GM15510 (cell line): ENCODE results near the gene TBC1D14.

ENCODE experiments used
- POLR2A ChIP-seq: IDR thresholded peaks from 3 replicates; pipeline ENCODE4 v1.6.1; 2011; ENCODE audit warnings: borderline replicate concordance; ENCODE audit not compliant: insufficient read length; ENCODE audit errors: extremely low read depth

Gene TBC1D14

DNA sequence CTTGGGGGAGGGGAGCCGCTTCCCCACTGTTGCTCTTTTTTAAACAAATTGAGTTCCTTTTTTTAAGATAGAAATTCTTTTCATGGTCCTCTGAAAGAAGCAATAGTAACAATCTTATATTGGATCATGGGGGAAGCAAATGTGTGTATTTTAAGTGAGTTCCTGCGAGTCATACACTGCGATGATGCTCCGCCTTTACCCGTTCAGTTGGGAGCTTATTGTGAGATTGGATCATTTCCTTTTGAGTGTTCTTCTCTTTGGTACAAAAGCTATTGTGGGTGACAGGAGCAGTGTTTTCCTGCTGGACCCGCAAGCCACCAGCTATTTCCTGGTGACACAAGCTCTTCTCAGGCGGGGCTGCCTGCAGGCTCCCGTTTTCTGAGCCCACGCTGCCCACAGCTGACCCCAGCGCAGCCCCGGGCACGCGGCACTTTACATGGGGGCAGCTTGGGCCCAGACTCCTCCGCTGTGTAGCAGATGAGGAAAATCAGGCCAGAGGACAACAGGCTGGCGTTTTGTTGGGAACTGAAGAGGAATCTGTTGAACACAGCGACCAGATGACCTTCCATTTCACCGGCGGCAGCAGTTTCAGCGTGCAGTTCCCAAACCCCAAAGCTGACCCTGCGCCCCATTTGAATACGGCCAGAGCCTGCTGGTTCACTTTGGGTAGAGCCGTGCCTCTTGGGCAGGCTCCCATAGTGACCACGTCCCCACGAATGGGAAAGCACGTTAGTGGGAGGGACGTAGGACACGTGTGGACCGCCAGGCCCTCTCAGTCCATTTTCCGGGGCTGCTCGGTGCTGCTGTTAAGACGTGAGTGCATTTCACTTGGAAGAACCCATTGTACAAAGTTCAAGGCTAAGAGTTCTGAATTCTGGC, 145.7 kb downstream of the TBC1D14 start:
- TF ChIP-seq POLR2A: no peak

DNA sequence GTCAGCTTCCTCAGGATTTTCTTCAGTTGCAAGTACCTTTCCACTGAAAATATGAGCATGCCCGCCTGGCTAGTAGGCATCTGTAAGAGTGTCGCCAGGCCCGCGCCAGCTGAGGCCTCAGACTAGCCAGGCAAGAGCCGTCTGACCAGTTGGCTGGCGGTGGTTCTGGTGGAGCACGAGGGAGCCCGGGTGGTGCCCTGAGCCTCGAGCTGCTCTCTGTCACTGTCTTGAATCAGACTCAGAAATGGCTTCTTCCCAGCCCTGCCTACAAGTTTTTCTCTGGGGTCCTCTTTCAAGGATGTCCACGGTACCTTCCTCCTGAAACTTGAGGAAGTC, 146.3 kb downstream of the TBC1D14 start:
- no peak for TF ChIP-seq POLR2A

DNA sequence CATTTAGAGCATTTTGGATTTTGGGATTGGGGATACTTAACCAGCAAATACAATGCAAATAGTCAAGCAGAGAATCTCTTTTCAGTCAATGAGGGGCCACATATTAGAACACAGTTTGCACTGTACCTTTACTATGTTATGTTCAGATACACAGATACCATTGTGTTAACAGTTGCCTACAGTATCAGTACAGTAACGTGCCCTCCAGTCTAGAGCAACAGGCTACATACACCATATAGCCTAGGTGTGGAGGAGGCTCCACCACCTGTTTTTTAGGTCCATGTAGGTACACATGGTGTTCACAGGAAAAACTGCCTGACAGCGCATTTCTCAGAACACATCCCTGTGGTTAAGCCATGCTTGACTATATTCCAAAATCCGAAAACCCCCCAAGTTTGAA, 149.2 kb downstream of the TBC1D14 start:
- TF ChIP-seq POLR2A: no peak

DNA sequence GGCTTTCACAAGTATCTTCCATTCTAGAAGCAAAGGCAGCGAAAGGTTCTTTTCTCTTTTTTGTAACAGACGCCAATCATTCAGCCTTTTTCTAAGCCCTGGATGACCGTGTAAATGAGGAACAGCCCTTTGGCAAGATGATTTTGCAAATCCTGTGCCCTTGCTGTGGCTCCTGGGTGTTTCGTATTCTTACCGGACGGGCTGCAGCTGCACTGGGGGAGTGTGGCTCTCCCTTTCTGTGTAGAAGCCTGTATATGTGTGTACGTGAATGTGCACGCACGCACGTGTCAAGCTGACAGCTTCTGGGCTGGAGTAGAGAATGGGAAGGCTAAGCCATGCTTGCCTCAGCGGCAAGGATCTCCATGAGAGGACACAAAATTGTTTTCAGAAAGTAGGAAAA, 150.0 kb downstream of the TBC1D14 start:
- no peak for TF ChIP-seq POLR2A

DNA sequence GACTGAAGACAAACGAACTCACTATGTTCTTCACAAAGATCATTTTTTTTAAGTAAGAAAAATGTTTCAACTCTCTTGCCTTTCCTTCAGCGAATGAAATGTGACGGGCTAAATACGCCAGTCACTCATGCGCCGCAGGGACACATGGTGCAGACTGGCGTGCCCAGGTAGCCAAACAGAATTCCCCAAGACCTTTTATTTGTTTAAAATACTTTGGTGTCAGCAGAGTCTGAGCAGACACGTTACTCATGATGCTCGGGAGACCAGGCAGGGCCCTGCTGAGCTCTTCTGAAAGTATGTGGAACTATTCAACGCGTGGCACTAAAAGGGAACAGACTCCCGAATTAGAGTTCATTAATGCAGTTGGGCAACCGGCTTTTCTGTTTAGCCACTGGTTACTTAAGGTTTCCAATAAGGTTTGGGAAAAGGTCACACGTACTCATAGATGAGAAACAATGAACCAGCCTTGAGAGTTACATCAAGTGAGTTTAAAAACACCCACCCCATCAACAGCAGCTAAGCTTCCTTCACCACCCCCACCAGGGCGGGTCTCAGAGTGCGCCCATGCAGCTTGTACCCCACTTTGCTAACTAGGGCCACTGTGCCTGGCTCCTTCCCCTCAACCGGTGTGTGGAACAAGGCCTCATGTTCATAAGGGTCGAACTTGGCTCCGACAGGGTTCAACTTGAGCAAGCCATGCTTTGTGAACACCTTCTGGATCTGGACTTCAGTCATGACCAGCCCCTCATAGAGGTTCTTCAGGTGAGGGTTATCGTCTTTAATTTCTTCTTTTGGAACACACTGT, 150.9 kb downstream of the TBC1D14 start:
- TF ChIP-seq POLR2A: no peak

DNA sequence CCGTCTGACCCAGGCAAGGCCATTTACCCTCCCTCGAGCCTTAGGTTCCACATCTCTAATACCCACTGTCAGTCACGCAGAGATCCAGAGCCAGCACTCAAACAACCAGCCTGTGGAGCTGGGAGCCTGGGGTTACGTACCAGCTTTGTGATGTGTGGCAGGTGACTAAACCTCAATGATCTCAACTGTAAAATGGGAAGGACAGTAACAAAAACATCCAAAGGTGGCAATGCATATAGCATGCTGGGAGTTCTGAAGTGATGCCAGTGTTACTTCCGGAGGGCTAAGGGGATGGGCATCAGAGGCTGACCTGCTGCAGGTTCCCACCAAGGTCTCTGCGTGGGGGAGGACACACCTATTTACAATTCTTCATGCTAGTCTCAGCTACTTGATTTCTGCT, 152.2 kb downstream of the TBC1D14 start:
- TF ChIP-seq POLR2A: no peak

DNA sequence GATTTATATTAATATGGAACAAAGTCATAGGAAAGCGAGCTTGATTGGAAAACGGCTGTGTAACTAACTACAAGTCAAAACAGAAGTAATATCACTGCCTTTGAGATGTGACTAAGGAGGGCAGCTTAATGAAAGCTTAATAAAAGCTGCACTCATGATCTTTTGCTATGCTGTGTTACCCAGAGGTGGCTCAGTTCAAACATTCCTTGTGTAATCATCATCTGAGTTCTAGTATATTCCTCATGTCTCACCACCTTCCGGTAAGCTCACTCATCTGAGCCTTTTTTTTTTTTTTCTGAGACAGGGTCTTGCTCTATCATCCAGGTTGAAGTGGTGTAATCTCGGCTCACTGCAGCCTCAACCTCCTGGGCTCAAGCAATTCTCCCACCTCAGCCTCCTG, 153.2 kb downstream of the TBC1D14 start:
- no peak for TF ChIP-seq POLR2A

DNA sequence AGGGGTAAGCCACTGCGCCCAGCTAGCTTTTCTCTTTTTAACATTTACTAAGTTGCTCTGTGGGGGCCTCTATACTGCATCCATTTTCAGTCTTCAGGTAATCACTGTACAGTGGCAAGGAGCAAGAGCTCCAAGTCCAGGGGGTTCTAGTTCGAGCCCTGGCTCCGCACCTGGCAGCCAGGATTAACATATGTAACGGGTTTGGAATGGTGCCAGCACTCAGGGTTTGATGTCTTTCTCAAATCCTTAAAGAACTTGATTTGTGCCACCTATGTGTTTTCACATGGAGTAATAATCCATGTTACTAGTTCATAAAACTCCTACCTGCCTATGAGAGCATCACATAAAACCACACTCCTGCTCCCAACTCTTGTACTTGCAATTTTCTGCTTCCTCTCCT, 153.7 kb downstream of the TBC1D14 start:
- no peak for TF ChIP-seq POLR2A

DNA sequence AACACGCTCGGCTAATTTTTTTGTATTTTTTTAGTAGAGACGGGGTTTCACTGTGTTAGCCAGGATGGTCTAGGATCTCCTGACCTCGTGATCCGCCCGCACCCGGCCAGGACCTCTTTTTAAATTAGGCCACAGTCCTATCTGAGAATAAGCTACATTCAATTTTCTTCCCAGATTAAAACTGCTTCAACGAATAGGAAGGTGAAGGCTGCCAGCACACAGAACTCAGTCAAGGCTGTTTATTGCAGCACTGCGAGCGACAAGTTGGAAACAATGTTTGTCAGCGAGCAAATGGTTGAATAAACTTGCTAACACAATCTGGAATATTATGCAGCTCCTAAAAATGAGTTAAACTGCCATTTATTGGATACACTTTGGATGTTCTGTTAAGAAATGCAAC, 156.4 kb downstream of the TBC1D14 start:
- no peak for TF ChIP-seq POLR2A

DNA sequence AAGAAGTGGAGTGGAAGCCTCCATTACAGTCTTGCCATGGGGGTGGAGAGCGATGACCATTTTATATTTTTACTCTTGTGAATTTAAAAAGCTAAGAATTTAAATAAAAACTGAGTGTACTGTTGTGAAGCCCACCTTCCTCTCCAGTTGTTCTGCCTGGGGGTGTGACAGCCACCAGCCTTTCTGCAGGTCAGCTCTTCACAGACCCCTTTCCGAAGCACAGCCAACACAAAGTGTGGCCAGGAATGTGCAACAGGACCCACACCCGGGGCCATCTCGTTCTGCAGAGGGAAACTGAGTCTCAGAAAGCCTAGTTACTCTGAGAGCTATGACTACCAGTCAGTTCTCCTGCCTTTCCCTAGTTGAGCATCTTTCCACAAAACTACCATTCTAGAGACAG, 156.9 kb downstream of the TBC1D14 start:
- no peak for TF ChIP-seq POLR2A

DNA sequence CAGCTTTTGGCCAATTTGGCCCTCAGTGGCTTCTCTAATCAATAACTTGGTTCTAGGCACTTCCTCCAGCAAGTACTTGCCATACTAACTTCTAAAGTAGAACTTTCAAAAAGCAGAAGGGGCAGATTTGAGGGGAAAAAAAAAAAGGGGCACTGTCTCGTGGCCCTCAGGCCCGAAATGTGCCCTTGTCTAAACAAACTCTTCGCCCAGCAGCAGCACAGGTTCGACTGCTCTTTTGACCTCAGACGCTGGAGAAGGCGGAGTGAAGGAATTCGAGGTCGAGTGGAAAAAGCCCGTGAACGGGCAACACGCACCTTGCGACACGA, 157.5 kb downstream of the TBC1D14 start:
- no peak for TF ChIP-seq POLR2A

DNA sequence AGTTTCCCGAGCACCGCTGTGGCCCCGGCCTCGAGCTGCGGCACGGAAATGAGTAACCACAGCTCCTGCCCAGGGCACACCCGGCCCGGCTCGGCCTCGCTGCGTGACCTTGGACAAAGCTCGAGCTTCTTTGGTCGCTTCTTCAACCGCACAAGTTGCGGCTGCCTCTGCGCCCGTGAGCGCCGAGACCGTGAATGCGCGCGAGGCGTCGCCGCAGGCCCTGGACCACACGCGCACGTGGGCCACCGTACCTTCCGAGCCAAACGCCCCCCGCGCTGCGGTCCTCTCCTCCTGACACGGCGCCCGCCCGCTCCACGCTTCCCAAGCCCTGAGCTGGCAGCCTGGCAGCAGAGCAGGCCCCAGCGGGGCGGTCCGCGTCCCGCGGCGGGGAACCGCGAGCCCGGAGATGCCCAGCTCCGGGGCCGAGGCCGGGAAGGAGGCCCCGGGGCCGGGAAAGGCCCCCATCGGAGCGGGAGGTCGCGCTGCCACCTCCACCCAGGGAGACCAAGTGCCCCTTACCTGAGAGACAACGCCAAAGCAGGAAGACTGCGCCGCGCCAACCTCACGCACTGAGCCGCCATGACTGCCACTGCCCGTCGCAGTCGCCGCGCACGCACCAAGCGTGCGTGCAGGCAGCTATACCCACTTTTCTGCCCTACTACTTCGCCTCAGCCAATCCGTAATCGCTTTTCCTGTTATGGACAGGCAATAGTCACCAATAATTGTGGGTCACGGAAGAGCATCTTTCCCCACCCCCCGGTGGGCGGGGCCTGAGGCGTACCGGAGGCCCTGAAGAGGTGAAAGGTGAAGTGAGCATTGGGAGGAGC, 158.0 kb downstream of the TBC1D14 start, which contains the start of gene GRPEL1:
Gene GRPEL1, minus strand, starts transcription at position 613 of the 827 bp plus-strand sequence. Its CDS starts 32 bp downstream, at position 581.
- peak; percentile 88 for TF ChIP-seq POLR2A

DNA sequence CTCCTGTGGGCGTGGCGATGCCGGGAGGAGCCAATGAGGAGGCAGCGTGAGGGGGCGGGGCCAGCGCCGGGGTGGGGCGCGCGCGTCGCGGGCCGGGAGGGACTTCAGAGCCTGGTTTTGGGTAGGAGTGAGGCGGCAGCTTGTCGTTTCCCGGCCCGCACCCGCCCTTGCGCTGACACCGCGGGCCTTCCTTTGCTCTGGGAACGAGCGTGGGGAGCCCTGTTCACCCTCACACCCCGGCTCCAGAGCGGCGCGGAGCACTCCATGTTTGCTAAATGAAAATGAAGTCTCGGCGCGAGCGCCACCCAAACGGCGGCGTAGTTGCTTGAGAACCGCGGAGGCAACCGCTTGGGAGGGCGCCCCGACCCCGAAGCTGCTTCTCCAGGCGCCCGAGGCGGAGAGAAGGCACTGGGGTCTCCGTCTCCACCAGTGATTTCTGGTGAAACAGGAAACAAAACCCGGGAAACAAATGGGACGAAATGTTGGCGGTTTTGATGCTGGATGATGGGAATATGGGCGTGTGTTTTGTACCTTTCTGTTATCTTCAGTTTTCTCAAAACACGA, 158.7 kb downstream of the TBC1D14 start:
- peak; percentile 69 for TF ChIP-seq POLR2A

DNA sequence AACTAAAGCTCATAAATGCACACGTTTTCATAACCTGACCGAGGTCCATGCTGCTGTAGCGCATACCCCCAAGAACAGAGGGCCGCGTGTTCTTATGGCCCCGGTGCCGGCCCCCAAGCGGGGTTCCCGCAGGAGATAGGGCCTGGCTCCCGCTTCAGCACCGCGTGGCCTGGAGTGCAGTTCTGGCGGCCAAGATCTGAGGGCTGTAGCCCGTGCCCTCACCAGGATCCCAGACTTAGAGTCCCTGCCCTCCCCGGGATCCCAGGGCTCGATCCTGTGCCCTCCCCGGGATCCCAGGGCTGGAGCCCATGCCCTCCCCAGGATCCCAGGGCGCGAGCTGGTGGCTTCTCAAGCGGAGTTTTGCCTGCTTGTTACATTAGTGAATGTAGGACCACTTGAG, 159.3 kb downstream of the TBC1D14 start:
- no peak for TF ChIP-seq POLR2A

DNA sequence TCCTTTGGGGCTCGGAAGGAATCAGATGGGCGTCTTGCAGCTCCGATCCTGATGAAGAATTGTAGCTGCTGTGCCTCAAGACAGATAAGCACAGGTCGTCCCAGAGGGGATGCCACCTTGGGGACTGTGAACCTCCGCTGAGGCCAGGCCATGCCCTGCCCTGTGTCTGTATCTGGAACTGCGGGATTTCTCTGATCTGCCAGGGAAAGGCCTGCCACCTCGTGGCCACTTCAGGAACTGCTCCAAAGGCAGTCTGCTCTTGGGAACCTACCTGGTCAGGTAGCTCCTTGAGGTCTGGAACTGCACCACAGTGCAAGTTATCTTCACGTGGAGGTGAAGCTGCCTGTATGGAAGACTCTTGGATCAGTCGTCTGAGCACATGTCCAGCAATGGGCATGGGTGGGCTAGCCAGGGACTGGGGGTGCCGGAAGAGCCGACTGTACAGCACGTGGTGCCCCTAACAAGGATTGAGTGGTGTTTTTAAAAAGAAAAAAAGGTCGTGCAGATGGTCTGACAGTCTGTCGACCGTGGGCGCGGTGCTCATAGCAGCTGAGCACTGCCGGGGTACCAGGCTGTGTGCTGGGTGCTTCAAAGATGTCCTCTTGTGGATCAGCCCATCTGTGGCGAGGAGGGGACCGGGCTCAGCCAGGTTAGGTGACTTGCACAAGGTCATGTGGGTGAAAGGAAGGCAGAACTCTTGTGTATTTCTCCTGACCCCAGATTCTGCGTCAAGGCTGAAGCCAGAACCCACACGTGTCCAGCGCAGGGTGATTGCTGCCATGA, 161.3 kb downstream of the TBC1D14 start:
- TF ChIP-seq POLR2A: no peak

DNA sequence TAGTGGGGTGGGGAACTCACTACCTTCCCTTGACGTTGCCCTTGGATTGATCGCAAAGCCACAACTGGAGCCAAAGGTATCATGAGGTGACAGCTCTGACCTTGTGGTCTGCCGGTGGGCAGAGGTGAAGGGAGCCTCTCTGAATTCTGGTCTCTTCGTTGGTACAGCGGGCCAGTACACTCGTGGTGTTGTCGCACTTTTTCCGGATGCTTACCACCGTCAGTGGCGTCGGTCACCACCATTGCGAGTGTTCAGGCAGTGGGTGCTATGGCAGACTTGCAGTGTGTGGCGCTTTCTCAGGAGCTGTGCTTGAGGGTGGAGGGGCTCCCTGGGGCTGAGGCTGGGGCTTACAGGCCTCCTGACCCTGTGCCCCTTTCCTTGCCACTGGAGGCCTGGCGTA, 163.4 kb downstream of the TBC1D14 start:
- no peak for TF ChIP-seq POLR2A
